K562 (cell line): ENCODE data around the gene CFAP97D2. TPM values are rescaled to one million over a fixed set of nuclear protein-coding genes. Genes with fewer than 3 reads are reported as not detected.

Source experiments
- ATAC-seq: fragments of 200-7000 bp; cut with Tn5 transposase; 3 replicates; pipeline ENCODE4 v1.9.1; 2020; ENCODE audit warnings: moderate library complexity
- BruUV-seq: library from RNA; stranded (reverse); fragments of 400-500 nt; replicated peaks from 2 replicates; lab custom pipeline; 2021; lab: Mats Ljungman, UMichigan
- CTCF ChIA-PET: fragments of 300-600 bp; formaldehyde crosslinking; extraction: SDS; loops from one replicate; lab custom pipeline; 2021; ENCODE audit warnings: low intra/inter-chr PET ratio; lab: Yijun Ruan, JAX
- POLR2A ChIA-PET: fragments of 300-600, 350-650 bp; sonication (Branson Sonifier 250); formaldehyde crosslinking; extraction: SDS; loops from one replicate; lab custom pipeline; 2021; ENCODE audit warnings: antibody characterized with exemption, inconsistent platforms; lab: Yijun Ruan, JAX
- DNase-seq, 4 experiments: peaks; one replicate each; pipeline versions ENCODE4 v3.0.0 to v3.0.0-alpha.2; 2011 to 2018; ENCODE audit warnings: low spot score in 3 of 4, mixed read lengths in 3 of 4; ENCODE audit errors: extremely low read depth in 1 of 4
- FAIRE-seq: peaks from 2 replicates; lab custom pipeline; 2011; peaks lifted over from hg19 to GRCh38; lab: Jason Lieb, UNC
- H2AFZ ChIP-seq: 2 replicates; pipeline ENCODE4 v1.6.0; 2011; ENCODE audit warnings: low read depth, low read length, control low read depth, inconsistent platforms
- H3K27ac ChIP-seq: fragments of 200-600 bp; 3 replicates; pipeline ENCODE4 v1.8.0; 2011; ENCODE audit warnings: low read depth, mild to moderate bottlenecking, control low read depth, inconsistent platforms, low read length, moderate library complexity, mixed read lengths; ENCODE audit errors: extremely low read depth
- H3K27me3 ChIP-seq, 2 experiments: fragments of 300-600 bp in 1 of 2; 2 replicates in 1 of 2; 3 replicates in 1 of 2; pipeline versions ENCODE4 v1.6.0 to v1.8.0; 2011; ENCODE audit warnings: inconsistent platforms in 2 of 2, low read length in 2 of 2, mild to moderate bottlenecking in 1 of 2, mixed read lengths in 1 of 2, moderate library complexity in 1 of 2; ENCODE audit not compliant: control insufficient read depth in 2 of 2, insufficient read depth in 2 of 2
- H3K36me3 ChIP-seq: fragments of 300-600 bp; 3 replicates; pipeline ENCODE4 v1.8.0; 2011; ENCODE audit warnings: mild to moderate bottlenecking, low read length, inconsistent platforms; ENCODE audit not compliant: control insufficient read depth, insufficient read depth
- H3K4me1 ChIP-seq, 2 experiments: fragments of 200-600 bp in 1 of 2; replicated peaks in 1 of 2; 2 replicates in 1 of 2; 3 replicates in 1 of 2; pipeline versions ENCODE4 v1.5.1 to v1.8.0; 2011; ENCODE audit warnings: inconsistent platforms in 2 of 2, low read length in 2 of 2, mild to moderate bottlenecking in 1 of 2, mixed read lengths in 1 of 2, moderate library complexity in 1 of 2; ENCODE audit not compliant: control insufficient read depth in 2 of 2, insufficient read depth in 2 of 2
- H3K4me2 ChIP-seq: 2 replicates; pipeline ENCODE4 v1.6.1; 2011; ENCODE audit warnings: low read length, control low read depth, inconsistent platforms, mixed read lengths; ENCODE audit not compliant: insufficient read depth
- H3K4me3 ChIP-seq: fragments of 200-600 bp; sonication (generic), shearing (Covaris generic); 2 replicates; pipeline ENCODE4 v1.5.1; 2016; ENCODE audit warnings: control low read depth, inconsistent platforms
- H3K79me2 ChIP-seq: fragments of 200-600 bp; 3 replicates; pipeline ENCODE4 v1.8.0; 2011; ENCODE audit warnings: low read length, inconsistent platforms; ENCODE audit not compliant: control insufficient read depth, insufficient read depth
- H3K9ac ChIP-seq, 2 experiments: 2 replicates each; pipeline versions ENCODE4 v1.6.0 to v1.6.1; 2011; ENCODE audit warnings: low read depth in 2 of 2, low read length in 2 of 2, control low read depth in 1 of 2, inconsistent platforms in 1 of 2, mild to moderate bottlenecking in 1 of 2, mixed read lengths in 1 of 2; ENCODE audit not compliant: insufficient read depth in 1 of 2
- H3K9me1 ChIP-seq: one replicate; pipeline ENCODE4 v1.6.0; 2011; ENCODE audit warnings: inconsistent platforms, mild to moderate bottlenecking, low read length, moderate library complexity; ENCODE audit not compliant: control insufficient read depth, insufficient read depth
- H3K9me3 ChIP-seq: replicated peaks from 2 replicates; pipeline ENCODE4 v1.5.1; 2011; ENCODE audit warnings: low read depth, low read length, inconsistent platforms; ENCODE audit not compliant: control insufficient read depth, insufficient read depth
- H4K20me1 ChIP-seq: replicated peaks from 2 replicates; pipeline ENCODE4 v1.6.1; 2011; ENCODE audit warnings: low read length, inconsistent platforms, mixed read lengths; ENCODE audit not compliant: control insufficient read depth, insufficient read depth
- BCOR ChIP-seq: fragments of 450-650 bp; IDR thresholded peaks from 2 replicates; pipeline ENCODE4 v1.6.1; 2016
- HBP1 ChIP-seq: fragments of 450-650 bp; formaldehyde crosslinking; IDR thresholded peaks from 2 replicates; pipeline ENCODE4 v1.4.0; 2022; ENCODE audit warnings: missing genetic modification characterization
- HES1 ChIP-seq: fragments of 450-650 bp; IDR thresholded peaks from 2 replicates; pipeline ENCODE4 v1.6.1; 2016; ENCODE audit warnings: low read depth, mild to moderate bottlenecking, moderate library complexity
- IRF1 ChIP-seq: sonication (generic); formaldehyde crosslinking; IDR thresholded peaks from 2 replicates; pipeline ENCODE4 v1.8.0; 2022; ENCODE audit warnings: missing genetic modification reagents, mild to moderate bottlenecking, borderline replicate concordance
- MEIS2 ChIP-seq: fragments of 450-650 bp; IDR thresholded peaks from 2 replicates; pipeline ENCODE4 v1.6.1; 2014; ENCODE audit warnings: mild to moderate bottlenecking; ENCODE audit not compliant: partially characterized antibody
- PBX2 ChIP-seq, 2 experiments: IDR thresholded peaks in 1 of 2; conservative IDR thresholded peaks in 1 of 2; 2 replicates each; pipeline ENCODE4 v1.6.1; 2016; ENCODE audit warnings: low read depth in 2 of 2, mild to moderate bottlenecking in 1 of 2, missing compliant biosample characterization in 1 of 2, missing genetic modification characterization in 1 of 2, moderate library complexity in 1 of 2
- RAD51 ChIP-seq: fragments of 450-650 bp; IDR thresholded peaks from 2 replicates; pipeline ENCODE4 v1.7.1; 2016; ENCODE audit warnings: low read depth, mild to moderate bottlenecking, borderline replicate concordance
- SNAPC5 ChIP-seq: fragments of 250-450 bp; sonication (Bioruptor Pico); IDR thresholded peaks from 2 replicates; pipeline ENCODE4 v1.8.0; 2021; ENCODE audit warnings: moderate library complexity, mild to moderate bottlenecking, inconsistent platforms
- SPI1 ChIP-seq: IDR thresholded peaks from 2 replicates; pipeline ENCODE4 v1.6.1; 2011; ENCODE audit warnings: low read depth, low read length, control low read depth, borderline replicate concordance
- STAG1 ChIP-seq: sonication (generic); formaldehyde crosslinking; IDR thresholded peaks from 2 replicates; pipeline ENCODE4 v1.5.0; 2020; ENCODE audit warnings: missing genetic modification reagents, borderline replicate concordance
- ZNF609 ChIP-seq: sonication (generic); formaldehyde crosslinking; IDR thresholded peaks from 2 replicates; pipeline ENCODE4 v1.8.1; 2023; ENCODE audit warnings: missing genetic modification reagents, mild to moderate bottlenecking, borderline replicate concordance
- WGBS: fragments of 100-300 bp; shearing (Covaris generic); methylation state at CpG from one replicate; pipeline ENCODE4 v1.1.6; 2016; ENCODE audit warnings: low coverage, mixed read lengths; ENCODE audit not compliant: insufficient coverage; ENCODE audit errors: missing lambda C conversion rate; 5-methylcytosine and 5-hydroxymethylcytosine counted together
- in situ Hi-C: fragments of 300-500 bp; cut with MboI; formaldehyde crosslinking; loops from 4 replicates; pipeline ENCODE4 v1.15.0; 2018; ENCODE audit warnings: inconsistent platforms, mixed read lengths
- intact Hi-C: fragments of 100-400 bp; cut with micrococcal nuclease; formaldehyde crosslinking; loops from 2 replicates; pipeline ENCODE4 v1.14.2; 2022
- polyA plus RNA-seq, 8 experiments: library from polyadenylated mRNA; depleted of rRNA in 4 of 8; stranded (reverse) in 5 of 8; unstranded in 3 of 8; fragments of >200 nt; fragmentation: Nextera tagmentation in 2 of 8; fragmentation: Illumina TruSeq in 1 of 8; extraction: Ambion mirVana in 2 of 8; extraction: Trizol in 1 of 8; gene quantifications; 2 replicates each; pipeline versions ENCODE4 v1.2.1 to v1.2.3, GENCODE V29; 2011 to 2014; ENCODE audit warnings: inconsistent platforms in 1 of 8, missing spikeins in 1 of 8
- total RNA-seq, 7 experiments: library from RNA; depleted of rRNA in 6 of 7; stranded (reverse); fragments of >200 nt in 6 of 7; fragmentation: Illumina TruSeq in 2 of 7; extraction: Trizol in 2 of 7; gene quantifications; 2 replicates each; pipeline versions ENCODE4 v1.2.1 to v1.2.3, GENCODE V29; 2011 to 2021; ENCODE audit warnings: low replicate concordance in 1 of 7

The CFAP97D2 gene
- total and polyA plus RNA-seq, 9 of the 15 experiments (the other 6 are each of a cell fraction or from before 2014, with no cell fraction given) = not detected

GRCh38 chr13:114202581-114202980 lies 23.5 kb downstream of the CFAP97D2 start:
- FAIRE-seq = no peak
- no peaks in the 10 kb centered on the region for H3K36me3 ChIP-seq
- H3K4me3 ChIP-seq = no peak overlapping the region
- no peaks in the 10 kb centered on the region; the same call in 1 of the 2 replicates for H3K9me3 ChIP-seq
- no peaks in the 10 kb centered on the region for H4K20me1 ChIP-seq
- no peak overlapping the region for H2AFZ ChIP-seq
- 5% methylated on average over 6 of the region's 6 CpGs for WGBS
- H3K4me1 ChIP-seq = no peaks in the 10 kb centered on the region; a peak in 1 of 5 replicates
- in situ Hi-C loops (no loop called here), intact Hi-C loops (no loop called here)
- H3K79me2 ChIP-seq = no peaks in the 10 kb centered on the region
- ChIA-PET CTCF (no interaction called here), POLR2A (no interaction called here)
- H3K27me3 ChIP-seq = no peaks in the 10 kb centered on the region
- no TSS peak for BruUV-seq
- H3K9ac ChIP-seq = no peak overlapping the region
- no peaks in the 10 kb centered on the region for H3K9me1 ChIP-seq
- H3K27ac ChIP-seq = no peak overlapping the region
- no peak for ATAC-seq
- no peak for DNase-seq
- H3K4me2 ChIP-seq = no peak overlapping the region
- TF ChIP-seq IRF1 (no peak), HES1 (no peak), ZNF609 (no peak), SNAPC5 (CRISPR knock-in tag) (no peak), BCOR (no peak), RAD51 (no peak), STAG1 (CRISPR knock-in tag) (no peak), PBX2 (CRISPR knock-in tag; IDR thresholded peaks at IDR 0.05; ENCODE audit: low read depth) (no peak), PBX2 (tag; conservative IDR thresholded peaks at IDR 0.05; ENCODE audit: low read depth) (no peak), MEIS2 (no peak), HBP1 (CRISPR knock-in tag) (no peak), SPI1 (no peak)
